Mammary epithelial cell (primary cell): ENCODE results near the gene CLEC16A.

Experiments used
- CTCF ChIP-seq, 2 donors: IDR thresholded peaks in 1 of 2; conservative IDR thresholded peaks in 1 of 2; 2 replicates each; pipeline ENCODE4 v1.5.1; 2011 to 2012; ENCODE audit warnings: inconsistent platforms in 2 of 2, low read length in 2 of 2, mild to moderate bottlenecking in 2 of 2, control low read depth in 1 of 2, low read depth in 1 of 2; ENCODE audit not compliant: insufficient read depth in 1 of 2; ENCODE audit errors: extremely low read depth in 1 of 2
- EZH2 ChIP-seq: IDR thresholded peaks from 2 replicates; pipeline ENCODE4 v1.6.1; 2012; ENCODE audit warnings: low read length, inconsistent platforms, borderline replicate concordance

DNA sequence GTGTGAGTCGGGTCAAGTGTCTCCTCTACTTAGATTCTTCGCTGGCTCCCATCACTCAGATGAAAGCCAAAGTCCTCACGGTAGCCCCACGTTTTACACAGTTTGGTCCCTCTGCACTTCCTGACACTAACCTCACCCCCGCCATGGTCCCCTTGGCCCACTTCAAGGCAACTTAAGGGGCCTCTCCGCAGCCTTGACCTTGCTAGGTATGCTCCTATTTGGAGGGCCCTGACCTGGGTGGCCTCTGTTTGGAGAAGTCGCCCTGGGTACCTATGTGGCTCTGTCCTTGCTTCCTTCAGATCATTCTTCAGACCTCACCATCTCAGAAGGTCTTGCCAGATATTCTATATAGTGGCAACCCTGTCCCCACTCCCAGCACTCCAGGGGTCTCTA lies 201.5 kb downstream of the CLEC16A start:
- TF ChIP-seq EZH2 (no peak), CTCF (conservative IDR thresholded peaks at IDR 0.05 in 1 of 2, IDR thresholded peaks at IDR 0.05 in 1 of 2; ENCODE audit: extremely low read depth in 1 of 2, insufficient read depth in 1 of 2, low read depth in 1 of 2, low read length in 2 of 2) (no peak)
